DND-41 (cell line): ENCODE results near the gene GARS1.
"Not testable (repeated sequence)": the region's sequence is repeated elsewhere in the genome, so short reads cannot be mapped to it uniquely, and the experiment has no call there.

Source experiments
- ATAC-seq: fragments of 200-7000 bp; cut with Tn5 transposase; 3 replicates; pipeline ENCODE4 v1.9.1; 2021; ENCODE audit warnings: low read depth; ENCODE audit not compliant: insufficient read depth
- DNase-seq: peaks from one replicate; pipeline ENCODE4 v3.0.0-alpha.2; 2020
- H2AFZ ChIP-seq: 2 replicates; pipeline ENCODE4 v1.6.0; 2012; ENCODE audit warnings: low read depth, low read length
- H3K27ac ChIP-seq: 2 replicates; pipeline ENCODE4 v1.5.1; 2012; ENCODE audit warnings: low read length, inconsistent platforms
- H3K27me3 ChIP-seq: fragments of 200-600 bp; sonication (generic); 2 replicates; pipeline ENCODE4 v1.6.0; 2012; ENCODE audit warnings: low read length, mild to moderate bottlenecking, inconsistent platforms; ENCODE audit not compliant: insufficient read depth, poor library complexity
- H3K36me3 ChIP-seq: 2 replicates; pipeline ENCODE4 v1.5.1; 2012; ENCODE audit warnings: low read length, inconsistent platforms; ENCODE audit not compliant: insufficient read depth
- H3K4me1 ChIP-seq: 2 replicates; pipeline ENCODE4 v1.5.1; 2012; ENCODE audit warnings: mild to moderate bottlenecking, low read length; ENCODE audit not compliant: insufficient read depth
- H3K4me2 ChIP-seq: 2 replicates; pipeline ENCODE4 v1.6.0; 2012; ENCODE audit warnings: mild to moderate bottlenecking, moderate library complexity, low read length, inconsistent platforms; ENCODE audit not compliant: insufficient read depth
- H3K4me3 ChIP-seq, 2 experiments: fragments of 200-600 bp in 1 of 2; shearing (Covaris generic) in 1 of 2; 2 replicates each; pipeline ENCODE4 v1.5.1; 2012 to 2016; ENCODE audit warnings: inconsistent platforms in 2 of 2, low read length in 2 of 2, mild to moderate bottlenecking in 2 of 2, low read depth in 1 of 2, moderate library complexity in 1 of 2
- H3K79me2 ChIP-seq: 2 replicates; pipeline ENCODE4 v1.6.0; 2012; ENCODE audit warnings: low read length, inconsistent platforms; ENCODE audit not compliant: insufficient read depth
- H3K9ac ChIP-seq: 2 replicates; pipeline ENCODE4 v1.6.0; 2012; ENCODE audit warnings: low read depth, mild to moderate bottlenecking, inconsistent platforms, low read length, moderate library complexity
- H3K9me3 ChIP-seq: 2 replicates; pipeline ENCODE4 v1.5.1; 2012; ENCODE audit warnings: low read length, moderate library complexity, mild to moderate bottlenecking, inconsistent platforms; ENCODE audit not compliant: insufficient read depth, severe bottlenecking
- H4K20me1 ChIP-seq: 2 replicates; pipeline ENCODE4 v1.6.0; 2012; ENCODE audit warnings: low read length; ENCODE audit not compliant: insufficient read depth
- EZH2 ChIP-seq: IDR thresholded peaks from 3 replicates; pipeline ENCODE4 v1.6.1; 2012; ENCODE audit warnings: borderline replicate concordance, low read depth, mild to moderate bottlenecking, moderate library complexity, low read length, inconsistent platforms; ENCODE audit not compliant: severe bottlenecking
- TF ChIP-seq, protein P1 (sequence below): IDR thresholded peaks from 2 replicates; pipeline ENCODE4 v1.5.1; 2012; ENCODE audit warnings: borderline replicate concordance, low read length, moderate library complexity, mild to moderate bottlenecking; ENCODE audit not compliant: poor library complexity, severe bottlenecking; ENCODE audit errors: extremely low read depth

The GARS1 gene

GRCh38 chr7:30633223-30633622 lies 38.5 kb downstream of the GARS1 start:
- Histone ChIP-seq H3K4me2 (no peak overlapping the region), H3K9ac (no peak overlapping the region), H2AFZ (no peak overlapping the region), H3K36me3 (peaks cover 80% of the 10 kb centered on the region), H3K27ac (no peak overlapping the region), H3K9me3 (no peaks in the 10 kb centered on the region), H3K4me1 (no peaks in the 10 kb centered on the region), H3K27me3 (no peaks in the 10 kb centered on the region), H3K4me3 (no peak overlapping the region), H4K20me1 (0 out of 2 replicates have a peak, but pooled peaks cover 5% of the 10 kb centered on the region), H3K79me2 (peaks cover 14% of the 10 kb centered on the region)
- no peak for DNase-seq
- ATAC-seq: no peak
- TF ChIP-seq EZH2: no peak
- TF ChIP-seq, protein P1, sequence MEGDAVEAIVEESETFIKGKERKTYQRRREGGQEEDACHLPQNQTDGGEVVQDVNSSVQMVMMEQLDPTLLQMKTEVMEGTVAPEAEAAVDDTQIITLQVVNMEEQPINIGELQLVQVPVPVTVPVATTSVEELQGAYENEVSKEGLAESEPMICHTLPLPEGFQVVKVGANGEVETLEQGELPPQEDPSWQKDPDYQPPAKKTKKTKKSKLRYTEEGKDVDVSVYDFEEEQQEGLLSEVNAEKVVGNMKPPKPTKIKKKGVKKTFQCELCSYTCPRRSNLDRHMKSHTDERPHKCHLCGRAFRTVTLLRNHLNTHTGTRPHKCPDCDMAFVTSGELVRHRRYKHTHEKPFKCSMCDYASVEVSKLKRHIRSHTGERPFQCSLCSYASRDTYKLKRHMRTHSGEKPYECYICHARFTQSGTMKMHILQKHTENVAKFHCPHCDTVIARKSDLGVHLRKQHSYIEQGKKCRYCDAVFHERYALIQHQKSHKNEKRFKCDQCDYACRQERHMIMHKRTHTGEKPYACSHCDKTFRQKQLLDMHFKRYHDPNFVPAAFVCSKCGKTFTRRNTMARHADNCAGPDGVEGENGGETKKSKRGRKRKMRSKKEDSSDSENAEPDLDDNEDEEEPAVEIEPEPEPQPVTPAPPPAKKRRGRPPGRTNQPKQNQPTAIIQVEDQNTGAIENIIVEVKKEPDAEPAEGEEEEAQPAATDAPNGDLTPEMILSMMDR: no peak

GRCh38 chr7:30634193-30634626 lies 39.5 kb downstream of the GARS1 start:
- TF ChIP-seq EZH2: no peak
- TF ChIP-seq, protein P1: no peak
- no peak overlapping the region for H3K9ac ChIP-seq
- H3K4me2 ChIP-seq: no peak overlapping the region
- no peaks in the 10 kb centered on the region for H3K4me1 ChIP-seq
- DNase-seq: no peak
- H3K27ac ChIP-seq: no peak overlapping the region
- H3K79me2 ChIP-seq: 0 out of 2 replicates have a peak, but pooled peaks cover 9% of the 10 kb centered on the region
- no peaks in the 10 kb centered on the region for H3K9me3 ChIP-seq
- ATAC-seq: peak; percentile 39; the same call in 1 of the 3 replicates
- H4K20me1 ChIP-seq: 0 out of 2 replicates have a peak, but pooled peaks cover 4% of the 10 kb centered on the region
- peaks cover 70% of the 10 kb centered on the region for H3K36me3 ChIP-seq
- no peak overlapping the region for H3K4me3 ChIP-seq
- no peaks in the 10 kb centered on the region for H3K27me3 ChIP-seq
- no peak overlapping the region for H2AFZ ChIP-seq

- Histone ChIP-seq H4K20me1 (no peaks in the 10 kb centered on the region), H3K4me3 (no peak overlapping the region), H3K79me2 (0 out of 2 replicates have a peak, but pooled peaks cover 7% of the 10 kb centered on the region), H3K4me2 (no peak overlapping the region), H3K36me3 (peaks cover 65% of the 10 kb centered on the region), H3K9me3 (no peaks in the 10 kb centered on the region), H3K27me3 (no peaks in the 10 kb centered on the region), H3K9ac (no peak overlapping the region), H3K27ac (no peak overlapping the region), H3K4me1 (no peaks in the 10 kb centered on the region), H2AFZ (no peak overlapping the region)
- TF ChIP-seq, protein P1: no peak
- no peak for TF ChIP-seq EZH2
- DNase-seq (no peak), ATAC-seq (peak; percentile 24; the same call in 1 of the 3 replicates)
Observed at GRCh38 chr7:30634634-30635201, 40.0 kb downstream of the GARS1 start.

- no peaks in the 10 kb centered on the region for H4K20me1 ChIP-seq
- ATAC-seq (peak; percentile 24; the same call in 1 of the 3 replicates), DNase-seq (no peak)
- H3K9ac ChIP-seq: no peak overlapping the region
- H3K4me3 ChIP-seq: no peak overlapping the region
- no peak overlapping the region for H3K4me2 ChIP-seq
- H3K36me3 ChIP-seq: peaks cover 54% of the 10 kb centered on the region
- 0 out of 2 replicates have a peak, but pooled peaks cover 7% of the 10 kb centered on the region for H3K79me2 ChIP-seq
- no peaks in the 10 kb centered on the region for H3K4me1 ChIP-seq
- H3K9me3 ChIP-seq: no peaks in the 10 kb centered on the region
- no peaks in the 10 kb centered on the region for H3K27me3 ChIP-seq
- TF ChIP-seq, protein P1: no peak
- no peak for TF ChIP-seq EZH2
- no peak overlapping the region for H2AFZ ChIP-seq
- no peak overlapping the region for H3K27ac ChIP-seq
Observed at GRCh38 chr7:30635798-30636197, 41.1 kb downstream of the GARS1 start.

DNA sequence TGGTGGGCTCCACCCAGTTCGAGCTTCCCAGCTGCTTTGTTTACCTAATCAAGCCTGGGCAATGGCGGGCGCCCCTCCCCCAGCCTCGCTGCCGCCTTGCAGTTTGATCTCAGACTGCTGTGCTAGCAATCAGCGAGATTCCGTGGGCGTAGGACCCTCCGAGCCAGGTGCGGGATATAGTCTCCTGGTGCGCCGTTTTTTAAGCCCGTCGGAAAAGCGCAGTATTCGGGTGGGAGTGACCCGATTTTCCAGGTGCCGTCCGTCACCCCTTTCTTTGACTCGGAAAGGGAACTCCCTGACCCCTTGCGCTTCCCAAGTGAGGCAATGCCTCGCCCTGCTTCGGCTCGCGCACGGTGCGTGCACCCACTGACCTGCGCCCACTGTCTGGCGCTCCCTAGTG lies 47.6 kb downstream of the GARS1 start:
- H4K20me1 ChIP-seq, H3K4me1 ChIP-seq, H3K27me3 ChIP-seq, H3K27ac ChIP-seq, DNase-seq, ATAC-seq, H3K4me2 ChIP-seq, H3K9me3 ChIP-seq, H3K9ac ChIP-seq, H3K4me3 ChIP-seq, H3K79me2 ChIP-seq, H2AFZ ChIP-seq: not testable (repeated sequence)
- peaks cover 23% of the 10 kb centered on the region; the same call in 1 of the 2 replicates for H3K36me3 ChIP-seq
